ENCODE results near the gene CLPX.
"Not testable (repeated sequence)": the region's sequence is repeated elsewhere in the genome, so short reads cannot be mapped to it uniquely, and the experiment has no call there.

Gene CLPX

GRCh38 chr15:65156692-65157091 lies 28.4 kb downstream of the CLPX start:
- TF ChIP-seq, protein P1, sequence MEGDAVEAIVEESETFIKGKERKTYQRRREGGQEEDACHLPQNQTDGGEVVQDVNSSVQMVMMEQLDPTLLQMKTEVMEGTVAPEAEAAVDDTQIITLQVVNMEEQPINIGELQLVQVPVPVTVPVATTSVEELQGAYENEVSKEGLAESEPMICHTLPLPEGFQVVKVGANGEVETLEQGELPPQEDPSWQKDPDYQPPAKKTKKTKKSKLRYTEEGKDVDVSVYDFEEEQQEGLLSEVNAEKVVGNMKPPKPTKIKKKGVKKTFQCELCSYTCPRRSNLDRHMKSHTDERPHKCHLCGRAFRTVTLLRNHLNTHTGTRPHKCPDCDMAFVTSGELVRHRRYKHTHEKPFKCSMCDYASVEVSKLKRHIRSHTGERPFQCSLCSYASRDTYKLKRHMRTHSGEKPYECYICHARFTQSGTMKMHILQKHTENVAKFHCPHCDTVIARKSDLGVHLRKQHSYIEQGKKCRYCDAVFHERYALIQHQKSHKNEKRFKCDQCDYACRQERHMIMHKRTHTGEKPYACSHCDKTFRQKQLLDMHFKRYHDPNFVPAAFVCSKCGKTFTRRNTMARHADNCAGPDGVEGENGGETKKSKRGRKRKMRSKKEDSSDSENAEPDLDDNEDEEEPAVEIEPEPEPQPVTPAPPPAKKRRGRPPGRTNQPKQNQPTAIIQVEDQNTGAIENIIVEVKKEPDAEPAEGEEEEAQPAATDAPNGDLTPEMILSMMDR (IDR thresholded peaks at IDR 0.05; ENCODE audit: extremely low read depth, insufficient read depth, missing control alignments): no peak
- in situ Hi-C loops (cut with MboI; ENCODE audit: low pct_unique_long_range_greater_than_20kb, low sequenced_read_pairs, unreplicated experiment): no loop called here
- DNase-seq (ENCODE audit: low spot score): no peak

DNA sequence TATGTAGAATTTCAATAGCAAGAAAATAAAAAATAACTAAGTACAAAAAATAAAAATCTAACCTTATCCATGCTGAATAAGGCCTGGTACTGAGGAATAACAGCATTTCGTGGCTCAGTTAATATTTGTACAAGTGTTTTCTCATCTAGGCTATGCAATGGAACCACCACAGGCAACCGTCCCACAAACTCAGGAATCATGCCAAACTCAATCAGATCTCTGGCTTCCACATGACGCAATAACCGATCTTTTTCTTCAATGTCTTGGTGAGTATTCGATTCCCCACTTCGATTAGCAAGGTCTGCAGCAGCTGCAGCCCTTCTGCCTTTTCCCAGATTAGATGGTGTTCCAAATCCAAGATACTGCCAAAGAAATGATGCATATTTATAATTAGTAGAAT lies 30.4 kb downstream of the CLPX start:
- TF ChIP-seq, protein P1 (IDR thresholded peaks at IDR 0.05; ENCODE audit: extremely low read depth, insufficient read depth, missing control alignments): no peak
- DNase-seq (ENCODE audit: low spot score): no peak
- in situ Hi-C loops (cut with MboI; ENCODE audit: low pct_unique_long_range_greater_than_20kb, low sequenced_read_pairs, unreplicated experiment): no loop called here

- TF ChIP-seq, protein P1 (IDR thresholded peaks at IDR 0.05; ENCODE audit: extremely low read depth, insufficient read depth, missing control alignments): no peak
- in situ Hi-C loops (cut with MboI; ENCODE audit: low pct_unique_long_range_greater_than_20kb, low sequenced_read_pairs, unreplicated experiment): no loop called here
- DNase-seq (ENCODE audit: low spot score): no peak
Observed at GRCh38 chr15:65147902-65148301, 37.2 kb downstream of the CLPX start.

GRCh38 chr15:65146438-65146837 lies 38.7 kb downstream of the CLPX start:
- TF ChIP-seq, protein P1 (IDR thresholded peaks at IDR 0.05; ENCODE audit: extremely low read depth, insufficient read depth, missing control alignments): no peak
- in situ Hi-C loops (cut with MboI; ENCODE audit: low pct_unique_long_range_greater_than_20kb, low sequenced_read_pairs, unreplicated experiment): no loop called here
- DNase-seq (ENCODE audit: low spot score): no peak

DNA sequence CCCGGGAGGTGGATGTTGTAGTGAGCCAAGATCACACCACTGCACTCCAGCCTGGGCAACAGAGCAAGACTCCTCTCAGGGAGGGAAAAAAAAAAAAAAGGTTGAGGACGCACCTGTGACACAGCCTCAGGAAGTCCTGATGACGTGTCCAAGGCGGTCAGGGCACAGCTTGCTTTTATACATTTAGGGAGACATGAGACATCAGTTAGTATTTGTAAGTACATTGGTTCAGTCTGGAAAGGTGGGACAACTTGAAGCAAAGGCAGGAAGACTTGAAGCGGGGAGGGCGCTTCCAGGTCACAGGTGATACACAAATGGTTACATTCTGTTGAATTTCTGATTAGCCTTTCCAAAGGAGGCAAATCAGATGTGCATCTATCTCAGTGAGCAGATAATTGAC lies 46.5 kb downstream of the CLPX start:
- in situ Hi-C loops (cut with MboI; ENCODE audit: low pct_unique_long_range_greater_than_20kb, low sequenced_read_pairs, unreplicated experiment); DNase-seq (ENCODE audit: low spot score): not testable (repeated sequence)

- DNase-seq (ENCODE audit: low spot score); in situ Hi-C loops (cut with MboI; ENCODE audit: low pct_unique_long_range_greater_than_20kb, low sequenced_read_pairs, unreplicated experiment): not testable (repeated sequence)
Observed at GRCh38 chr15:65137893-65138292, 47.2 kb downstream of the CLPX start.

DNA sequence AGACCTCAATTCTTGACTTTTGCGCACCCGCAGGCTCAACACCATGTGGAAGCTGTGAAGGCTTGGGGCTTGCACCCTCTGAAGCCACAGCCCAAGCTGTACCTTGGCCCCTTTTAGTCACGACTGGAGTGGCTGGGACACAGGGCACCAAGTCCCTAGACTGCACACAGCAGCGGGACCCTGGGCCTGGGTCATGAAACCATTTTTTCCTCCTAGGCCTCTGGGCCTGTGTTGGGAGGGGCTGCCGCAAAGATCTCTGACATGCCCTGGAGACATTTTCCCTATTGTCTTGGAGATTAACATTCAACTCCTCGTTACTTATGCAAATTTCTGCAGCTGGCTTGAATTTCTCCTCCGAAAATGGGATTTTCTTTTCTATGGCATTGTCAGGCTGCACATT lies 48.1 kb downstream of the CLPX start:
- not testable (repeated sequence) for DNase-seq (ENCODE audit: low spot score)

DNA sequence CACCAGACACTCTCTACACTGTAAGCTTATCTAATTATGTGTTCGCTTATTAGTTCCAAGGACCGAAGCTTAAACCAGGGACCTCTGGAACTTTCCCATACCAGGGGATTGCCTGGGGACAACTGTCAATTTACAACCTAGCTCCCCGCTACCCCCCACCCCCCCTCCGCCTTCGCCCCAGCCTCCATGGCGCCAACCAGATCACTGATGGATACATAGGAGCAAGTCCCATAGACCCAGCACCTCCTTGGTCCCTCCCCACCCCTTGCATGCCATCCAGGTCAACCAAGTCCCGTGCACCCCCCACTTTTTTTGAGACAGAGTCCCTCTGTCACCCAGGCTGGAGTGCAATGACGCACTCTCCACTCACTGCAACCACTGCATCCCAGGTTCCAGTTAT lies 50.6 kb downstream of the CLPX start:
- DNase-seq (ENCODE audit: low spot score): no peak
- TF ChIP-seq, protein P1 (IDR thresholded peaks at IDR 0.05; ENCODE audit: extremely low read depth, insufficient read depth, missing control alignments): no peak
- in situ Hi-C loops (cut with MboI; ENCODE audit: low pct_unique_long_range_greater_than_20kb, low sequenced_read_pairs, unreplicated experiment): no loop called here

More for the DNA sequence above, 48.1 kb downstream of the CLPX start:
- in situ Hi-C loops (cut with MboI; ENCODE audit: low pct_unique_long_range_greater_than_20kb, low sequenced_read_pairs, unreplicated experiment): not testable (repeated sequence)

All from GM13977 (cell line).